HG02938 (cell line): ENCODE data around the gene TSEN2.

Experiments used
- ATAC-seq: cut with Tn5 transposase; IDR thresholded peaks from one replicate; pipeline ENCODE4 v1.9.1; 2021; ENCODE audit warnings: mild to moderate bottlenecking, moderate library complexity; ENCODE audit not compliant: unreplicated experiment

The TSEN2 gene

DNA sequence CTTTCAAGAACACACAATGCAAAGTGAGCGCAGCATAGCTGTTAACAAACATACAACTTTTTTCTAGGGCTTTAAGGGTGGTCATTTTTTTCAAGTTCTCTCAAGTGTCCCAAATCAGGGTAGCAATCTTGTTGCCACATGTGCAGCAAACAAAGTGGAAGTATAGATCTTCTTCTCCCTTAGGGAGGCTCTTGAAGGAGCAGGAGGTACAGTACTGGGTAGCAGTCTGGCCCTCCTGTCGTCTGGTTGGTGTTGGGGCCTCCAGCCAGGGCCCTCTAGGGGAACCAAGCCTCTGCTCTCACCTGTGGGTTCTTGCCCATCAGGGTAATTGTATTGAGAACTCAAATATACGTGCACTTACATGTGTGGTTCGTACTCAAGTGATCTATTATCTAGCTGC is 98.5 kb downstream of the TSEN2 start:
- no peak for ATAC-seq
